Heart left ventricle (tissue), 16 donors: Measurements from ENCODE around the gene DCTD. TPM values are rescaled to one million over a fixed set of nuclear protein-coding genes. Genes with fewer than 3 reads are reported as not detected.

Experiments used
- ATAC-seq, 4 donors: fragments of 200-7000 bp; cut with Tn5 transposase; one replicate each; pipeline ENCODE4 v1.9.1; 2020 to 2022; ENCODE audit warnings: moderate library complexity in 4 of 4, mild to moderate bottlenecking in 3 of 4, moderate number of reproducible peaks in 1 of 4
- DNase-seq, 5 donors: peaks; one replicate each; pipeline ENCODE4 v3.0.0-alpha.2; 2020
- H3K27ac ChIP-seq, 12 donors: fragments of 200-600 bp; sonication (generic) in 4 of 12; one replicate each; pipeline versions ENCODE4 v1.5.0 to v1.8.0; 2016 to 2022; ENCODE audit warnings: mild to moderate bottlenecking in 2 of 12
- H3K27me3 ChIP-seq, 9 donors: fragments of 200-600 bp; sonication (generic) in 2 of 9; one replicate each; pipeline versions ENCODE4 v1.5.1 to v1.8.0; 2016 to 2022; ENCODE audit warnings: mild to moderate bottlenecking in 3 of 9
- H3K36me3 ChIP-seq, 9 donors: fragments of 200-600 bp; sonication (generic) in 2 of 9; one replicate each; pipeline versions ENCODE4 v1.5.0 to v1.8.0; 2018 to 2022; ENCODE audit warnings: mild to moderate bottlenecking in 2 of 9
- H3K4me1 ChIP-seq, 12 donors: fragments of 200-600 bp; sonication (generic) in 4 of 12; one replicate each; pipeline versions ENCODE4 v1.5.0 to v1.8.0; 2016 to 2022; ENCODE audit warnings: mild to moderate bottlenecking in 3 of 12
- H3K4me3 ChIP-seq, 12 donors: fragments of 200-600 bp; sonication (generic) in 4 of 12; one replicate each; pipeline versions ENCODE4 v1.5.0 to v1.8.0; 2017 to 2022; ENCODE audit warnings: mild to moderate bottlenecking in 9 of 12, moderate library complexity in 4 of 12
- H3K9me3 ChIP-seq, 12 donors: fragments of 200-600 bp; sonication (generic) in 4 of 12; one replicate each; pipeline versions ENCODE4 v1.5.0 to v1.8.0; 2016 to 2022; ENCODE audit warnings: mild to moderate bottlenecking in 1 of 12
- CTCF ChIP-seq, 12 donors: fragments of 200-600 bp; sonication (generic) in 4 of 12; IDR thresholded peaks; one replicate each; pipeline versions ENCODE4 v1.5.0 to v1.8.0; 2018 to 2022; ENCODE audit warnings: antibody characterized with exemption in 12 of 12, mild to moderate bottlenecking in 5 of 12
- POLR2A ChIP-seq, 2 donors: fragments of 450-650 bp; IDR thresholded peaks; one replicate each; pipeline ENCODE4 v1.6.1; 2017; ENCODE audit warnings: antibody characterized with exemption in 2 of 2, mild to moderate bottlenecking in 2 of 2, moderate library complexity in 2 of 2
- WGBS, 4 donors: extraction: QIAGEN DNeasy Blood & Tissue Kit in 2 of 4; methylation state at CpG; one replicate each; pipeline versions ENCODE4 v1.1.5 to v1.1.7; 2013 to 2018; 5-methylcytosine and 5-hydroxymethylcytosine counted together
- intact Hi-C, 10 donors: fragments of 100-400 bp; cut with DNase I; formaldehyde crosslinking; loops; one replicate each; pipeline versions ENCODE4 v1.11.1 to v1.14.2; 2022
- polyA plus RNA-seq, 2 donors: library from polyadenylated mRNA; stranded (reverse); fragments of 200-250 nt; gene quantifications; one replicate each; pipeline ENCODE4 v1.2.3, GENCODE V29; 2013
- total RNA-seq, 9 donors: library from RNA; depleted of rRNA in 2 of 9; stranded (reverse); fragments of >200 nt in 2 of 9; fragmentation: NEBNext Ultra II Directional in 3 of 9; extraction: Animal tissue kit (Norgen Biotek cat#: 25700) in 3 of 9; gene quantifications; one replicate each; pipeline versions ENCODE4 v1.1.0 to v1.2.4, GENCODE V29; 2016 to 2023
- donor health status: ischemic (EF 13 %, LVEDD 7.1; RV severe dilation, severe dysfunction).
- donor health status: healthy with polysubstance abuse.
- donor health status: DM: no; HTN: yes; CAD: no.
- donor health status: DM: no; HTN: no; CAD: no.
- donor health status: ischemic (EF 25% LVEDD 6.9; RV normal size, moderate dysfunction).
- donor health status: ischemic (EF 25% LVEDD 5.7; RV mildly dilated, moderate dysfunction).
- donor health status: healthy.
- donor health status: DM: yes; HTN: yes; CAD: no.
- donor health status: ischemic (EF 35%, LVEDD 5.7; RV mildly dilated, moderate dysfunction).
- donor health status: nonischemic (EF 11% LVEDD 7.7; RV severe dilation, severe dysfunction).
- donor health status: DM: yes; HTN: yes; CAD: no.
- donor health status: PGD.
- donor health status: ischemic (EF 29% LVEDD 5.4; RV normal size, mild dysfunction).
- donor health status: nonischemic (EF 23%, LVEDD 6.1; RV moderate dilation, normal function).

The DCTD gene
- total and polyA plus RNA-seq, 11 donors: 16.1 to 55.7 (median 41.2) TPM

DNA sequence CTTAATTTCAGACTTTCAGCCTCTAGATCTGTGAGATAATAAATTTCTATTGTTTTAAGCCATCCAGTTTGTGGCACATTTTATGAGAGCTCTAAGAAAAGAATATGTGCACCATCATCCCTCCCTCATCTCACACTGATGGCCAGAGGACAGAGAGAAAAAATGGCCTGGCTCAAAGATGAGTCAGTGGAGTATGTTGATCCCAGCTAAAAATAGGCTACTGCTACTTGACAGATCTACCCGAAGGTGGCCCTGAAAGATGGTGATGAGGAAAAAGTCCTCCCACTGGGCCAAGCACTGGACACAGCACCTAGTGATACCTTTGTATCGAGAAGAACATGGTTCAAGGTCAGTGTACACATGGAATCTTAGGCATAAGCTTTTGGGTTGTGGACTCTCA lies 38.2 kb upstream of the DCTD start:
- intact Hi-C loops: no loop called here
- 55 to 74% (median 65%) methylated on average over 2 of the region's 2 CpGs for WGBS, 4 donors
- TF ChIP-seq CTCF (IDR thresholded peaks at IDR 0.05): no peak
- TF ChIP-seq POLR2A (IDR thresholded peaks at IDR 0.05): no peak

GRCh38 chr4:182944484-182945213 lies 27.5 kb upstream of the DCTD start:
- no peak overlapping the region for H3K27ac ChIP-seq
- intact Hi-C loops: loop anchor here in 2 of 10 donors (5.0 to 10.0 kb wide), 2 partner anchors 118 to 120 kb away; no protein-coding TSS in a partner anchor
- ATAC-seq (no peak), DNase-seq (no peak)
- no peaks in the 10 kb centered on the region for H3K4me1 ChIP-seq
- 74 to 79% (median 77%) methylated on average over 4 of the region's 4 CpGs for WGBS, 4 donors
- no peaks in the 10 kb centered on the region for H3K27me3 ChIP-seq
- no peaks in the 10 kb centered on the region for H3K36me3 ChIP-seq
- TF ChIP-seq POLR2A (IDR thresholded peaks at IDR 0.05) (no peak), CTCF (IDR thresholded peaks at IDR 0.05) (no peak)
- no peaks in the 10 kb centered on the region for H3K9me3 ChIP-seq
- H3K4me3 ChIP-seq: no peak overlapping the region

More for the DNA sequence above, 38.2 kb upstream of the DCTD start:
- no peaks in the 10 kb centered on the region for H3K4me1 ChIP-seq
- H3K27me3 ChIP-seq: no peaks in the 10 kb centered on the region
- no peaks in the 10 kb centered on the region for H3K36me3 ChIP-seq
- H3K27ac ChIP-seq: no peak overlapping the region
- no peak overlapping the region for H3K4me3 ChIP-seq
- no peak for DNase-seq
- peaks cover 0 to 11% (median 3%) of the 10 kb centered on the region in 12 donors for H3K9me3 ChIP-seq
- no peak for ATAC-seq

- no peak overlapping the region for H3K27ac ChIP-seq
Observed at GRCh38 chr4:182939680-182940079, 22.5 kb upstream of the DCTD start.

More at GRCh38 chr4:182939680-182940079, 22.5 kb upstream of the DCTD start:
- H3K36me3 ChIP-seq: no peaks in the 10 kb centered on the region
- intact Hi-C loops: loop anchor here in 9 of 10 donors (2.0 to 10.0 kb wide), 9 partner anchors 125 to 468 kb away; no protein-coding TSS in a partner anchor
- H3K9me3 ChIP-seq: no peaks in the 10 kb centered on the region
- ATAC-seq (no peak), DNase-seq (no peak)
- H3K27me3 ChIP-seq: no peaks in the 10 kb centered on the region
- TF ChIP-seq CTCF (IDR thresholded peaks at IDR 0.05): no peak
- no peak for TF ChIP-seq POLR2A (IDR thresholded peaks at IDR 0.05)
- H3K4me3 ChIP-seq: no peak overlapping the region
- WGBS, 4 donors: 89 to 96% (median 92%) methylated on average over 6 to 9 of the region's 9 CpGs
- H3K4me1 ChIP-seq: no peaks in the 10 kb centered on the region
